ENCODE results near the gene PIP4K2A.
"Not testable (repeated sequence)": the region's sequence is repeated elsewhere in the genome, so short reads cannot be mapped to it uniquely, and the experiment has no call there.

The PIP4K2A gene

DNA sequence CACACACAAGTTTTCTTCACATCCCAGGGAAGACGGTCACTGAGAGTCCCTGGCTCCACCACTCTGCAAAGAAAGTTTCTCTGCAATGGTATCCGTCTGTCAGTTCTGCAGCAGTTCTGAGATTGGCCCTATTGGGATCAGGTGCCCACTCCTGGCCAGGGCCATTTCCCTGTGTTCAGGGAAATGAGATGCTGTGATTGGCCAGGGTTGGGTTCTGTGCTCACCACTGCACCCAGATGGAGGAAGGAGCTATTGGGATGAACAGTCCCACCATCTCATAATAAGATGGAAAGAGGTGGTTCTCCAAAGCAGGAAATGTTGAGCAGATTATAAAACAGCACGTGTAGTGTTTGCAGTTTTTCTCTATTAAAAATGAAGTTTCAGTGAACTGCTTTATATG, 13.3 kb upstream of the PIP4K2A start:
- no peaks in the 10 kb centered on the region for H3K27me3 Mint-ChIP-seq
- no peak overlapping the region for H3K27ac Mint-ChIP-seq
- no peaks in the 10 kb centered on the region for H3K9me3 Mint-ChIP-seq
- no peaks in the 10 kb centered on the region for H3K36me3 Mint-ChIP-seq (ENCODE audit: low read depth)
- H3K4me3 Mint-ChIP-seq = no peak overlapping the region
- peaks cover 28% of the 10 kb centered on the region for H3K4me1 Mint-ChIP-seq (ENCODE audit: low read depth)

GRCh38 chr10:22727112-22727511, 12.7 kb upstream of the PIP4K2A start:
- H3K4me1 Mint-ChIP-seq (ENCODE audit: low read depth) = peaks cover 32% of the 10 kb centered on the region
- no peak overlapping the region for H3K4me3 Mint-ChIP-seq
- H3K9me3 Mint-ChIP-seq = no peaks in the 10 kb centered on the region
- no peak overlapping the region for H3K27ac Mint-ChIP-seq
- H3K36me3 Mint-ChIP-seq (ENCODE audit: low read depth) = no peaks in the 10 kb centered on the region
- no peaks in the 10 kb centered on the region for H3K27me3 Mint-ChIP-seq

DNA sequence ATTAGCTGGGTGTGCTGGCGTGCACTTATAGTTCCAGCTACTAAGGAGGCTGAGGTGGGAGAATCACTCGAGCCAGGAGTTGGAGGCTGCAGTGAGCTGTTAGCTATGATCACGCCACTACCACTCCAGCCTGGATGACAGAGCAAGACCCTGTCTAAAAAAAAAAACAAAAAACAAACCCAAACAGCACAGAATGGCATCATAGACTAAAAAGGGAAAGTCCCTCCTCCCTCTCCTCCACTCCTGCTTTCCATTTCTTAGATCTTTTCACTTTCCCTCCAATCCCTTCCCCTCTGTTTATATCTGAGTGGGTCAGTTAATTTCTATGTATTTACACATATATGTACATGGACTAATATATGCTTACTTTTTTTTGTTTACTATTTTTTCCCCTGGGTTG, 10.4 kb upstream of the PIP4K2A start:
- Mint-ChIP-seq H3K27me3 (no peaks in the 10 kb centered on the region), H3K9me3 (no peaks in the 10 kb centered on the region), H3K27ac (no peak overlapping the region), H3K4me1 (ENCODE audit: low read depth) (peaks cover 38% of the 10 kb centered on the region), H3K4me3 (no peak overlapping the region), H3K36me3 (ENCODE audit: low read depth) (no peaks in the 10 kb centered on the region)

DNA sequence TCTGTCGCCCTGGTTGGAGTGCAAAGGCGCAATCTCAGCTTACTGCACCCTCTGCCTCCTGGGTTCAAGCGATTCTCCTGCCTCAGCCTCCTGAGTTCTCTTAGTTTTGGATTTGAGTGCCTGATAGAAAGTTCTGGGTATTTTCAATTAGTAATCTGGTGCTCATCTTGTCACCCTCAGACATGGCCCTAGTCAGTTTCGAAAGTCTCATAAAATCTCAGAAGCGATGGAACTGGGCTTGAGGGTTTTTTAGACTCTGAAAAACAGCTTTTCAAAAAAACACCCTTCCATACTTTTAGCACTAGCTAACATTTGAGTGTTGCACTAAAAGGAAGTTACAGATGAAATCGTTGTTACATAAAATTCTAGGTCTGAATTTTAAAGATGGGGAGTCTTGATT, 9.4 kb upstream of the PIP4K2A start:
- Mint-ChIP-seq H3K4me1 (ENCODE audit: low read depth) (peaks cover 38% of the 10 kb centered on the region), H3K27ac (peak overlapping the region; percentile 72), H3K36me3 (ENCODE audit: low read depth) (no peaks in the 10 kb centered on the region), H3K27me3 (no peaks in the 10 kb centered on the region), H3K4me3 (no peak overlapping the region), H3K9me3 (no peaks in the 10 kb centered on the region)

DNA sequence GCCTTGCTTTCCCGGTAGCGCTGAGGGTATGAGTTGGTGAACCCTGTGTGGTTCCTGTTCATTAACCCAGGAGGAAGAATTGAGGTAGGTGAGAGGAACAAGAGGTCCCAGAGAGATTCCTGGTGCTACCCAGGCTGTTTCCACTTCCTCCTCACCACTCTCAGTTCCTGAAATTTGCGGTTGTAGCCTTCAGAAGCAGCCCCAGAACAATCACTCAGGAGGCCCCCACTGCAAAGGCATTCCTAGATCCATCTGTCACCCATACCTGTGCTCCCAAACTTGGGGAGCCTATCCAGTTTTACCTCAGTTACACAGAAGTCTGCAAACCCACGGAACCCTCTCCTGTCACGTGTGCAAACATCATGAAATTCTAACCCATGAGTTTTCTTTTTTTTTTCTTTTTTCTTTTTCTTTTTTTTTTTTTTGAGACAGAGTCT, 9.0 kb upstream of the PIP4K2A start:
- Mint-ChIP-seq H3K4me3 (no peak overlapping the region), H3K4me1 (ENCODE audit: low read depth) (peaks cover 38% of the 10 kb centered on the region), H3K36me3 (ENCODE audit: low read depth) (no peaks in the 10 kb centered on the region), H3K27ac (peak overlapping the region; percentile 72), H3K27me3 (no peaks in the 10 kb centered on the region), H3K9me3 (no peaks in the 10 kb centered on the region)

DNA sequence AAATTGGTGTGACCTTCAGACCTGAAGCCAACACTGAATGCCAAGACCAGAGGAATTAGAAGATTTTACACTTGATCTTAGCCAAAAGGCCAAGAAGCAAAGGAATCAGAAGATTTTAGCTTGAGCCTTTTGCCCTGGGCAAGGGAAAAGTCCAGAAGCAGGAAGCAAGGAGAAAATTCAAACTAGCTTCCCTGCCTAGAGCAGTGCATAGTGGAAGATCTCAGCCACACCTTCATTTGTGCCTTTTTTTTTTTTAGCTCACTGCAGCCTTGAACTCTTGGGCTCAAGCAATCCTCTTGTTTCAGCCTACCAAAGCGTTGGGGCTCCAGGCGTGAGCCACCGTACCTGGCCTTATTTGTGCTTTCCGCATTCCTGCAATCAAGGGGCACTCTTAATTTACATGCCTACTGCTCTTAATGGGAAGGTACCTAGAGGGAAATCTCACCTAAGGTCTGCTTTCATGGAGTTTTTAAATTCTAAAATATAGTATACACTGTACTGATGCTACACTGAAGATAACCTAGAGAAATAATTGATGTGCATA, 8.3 kb upstream of the PIP4K2A start:
- Mint-ChIP-seq H3K36me3 (ENCODE audit: low read depth) (no peaks in the 10 kb centered on the region), H3K27ac (peak overlapping the region; percentile 72), H3K4me1 (ENCODE audit: low read depth) (peaks cover 38% of the 10 kb centered on the region), H3K9me3 (no peaks in the 10 kb centered on the region), H3K4me3 (no peak overlapping the region), H3K27me3 (no peaks in the 10 kb centered on the region)

- Mint-ChIP-seq H3K36me3 (ENCODE audit: low read depth) (no peaks in the 10 kb centered on the region), H3K27ac (no peak overlapping the region)
These were observed 6.3 kb upstream of the PIP4K2A start for GRCh38 chr10:22720667-22721066.

DNA sequence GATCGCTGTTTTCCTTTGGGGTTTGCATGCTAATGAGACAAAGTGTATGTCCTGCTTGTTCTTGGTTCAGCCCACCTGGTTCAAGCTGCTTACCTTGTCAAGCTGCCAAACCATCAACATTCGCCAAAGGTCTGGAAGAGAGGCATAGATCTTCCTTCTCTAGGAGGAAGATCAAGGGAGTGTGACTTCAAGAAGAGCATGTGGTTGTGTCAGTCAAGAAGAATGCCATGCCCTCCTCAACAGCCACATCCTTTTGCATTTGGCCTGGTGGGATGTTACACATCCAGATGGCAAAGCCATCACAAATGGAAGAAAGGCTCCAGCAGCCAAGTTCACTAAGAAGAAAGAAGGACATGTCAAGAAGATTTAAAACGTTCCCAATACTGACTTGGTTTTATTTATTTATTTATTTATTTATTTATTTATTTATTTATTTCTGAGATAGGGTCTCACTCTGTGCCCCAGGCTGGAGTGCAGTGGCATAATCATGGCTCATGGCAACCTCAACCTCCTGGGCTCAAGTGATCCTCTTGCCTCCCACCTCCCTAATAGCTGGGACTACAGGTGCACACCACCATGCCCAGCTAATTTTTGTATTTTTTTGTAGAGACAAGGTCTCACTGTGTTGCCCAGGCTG, 5.1 kb upstream of the PIP4K2A start:
- Mint-ChIP-seq H3K9me3 (no peaks in the 10 kb centered on the region), H3K4me1 (ENCODE audit: low read depth) (peaks cover 33% of the 10 kb centered on the region), H3K27ac (no peak overlapping the region)

More at GRCh38 chr10:22720667-22721066, 6.3 kb upstream of the PIP4K2A start:
- no peak overlapping the region for H3K4me3 Mint-ChIP-seq
- H3K4me1 Mint-ChIP-seq (ENCODE audit: low read depth) = peaks cover 38% of the 10 kb centered on the region
- H3K9me3 Mint-ChIP-seq = no peaks in the 10 kb centered on the region
- H3K27me3 Mint-ChIP-seq = no peaks in the 10 kb centered on the region

GRCh38 chr10:22718659-22719058, 4.3 kb upstream of the PIP4K2A start:
- not testable (repeated sequence) for H3K27me3 Mint-ChIP-seq; H3K9me3 Mint-ChIP-seq; H3K27ac Mint-ChIP-seq; H3K4me3 Mint-ChIP-seq; H3K36me3 Mint-ChIP-seq (ENCODE audit: low read depth)
- H3K4me1 Mint-ChIP-seq (ENCODE audit: low read depth) = peaks cover 25% of the 10 kb centered on the region

More for the DNA sequence above, 5.1 kb upstream of the PIP4K2A start:
- Mint-ChIP-seq H3K27me3 (no peaks in the 10 kb centered on the region), H3K36me3 (ENCODE audit: low read depth) (no peaks in the 10 kb centered on the region), H3K4me3 (no peak overlapping the region)

DNA sequence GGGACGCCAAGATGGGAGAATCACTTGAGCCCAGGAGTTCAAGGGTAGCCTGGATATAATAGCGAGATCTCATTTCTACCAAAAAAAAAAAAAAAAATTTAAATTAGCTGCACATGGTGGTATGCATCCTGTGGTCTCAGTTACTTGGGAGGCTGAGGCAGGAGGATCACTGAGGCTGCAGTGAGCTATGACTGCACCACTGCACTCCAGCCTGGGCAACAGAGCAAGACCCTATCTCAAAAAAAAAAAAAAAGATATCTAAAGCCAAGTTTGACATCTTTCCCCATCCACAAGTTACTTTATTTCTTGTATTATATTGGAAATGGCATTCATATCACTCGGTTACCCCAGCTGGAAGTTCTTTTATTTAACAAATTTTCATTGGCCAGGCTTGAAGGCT, 3.4 kb upstream of the PIP4K2A start:
- H3K27ac Mint-ChIP-seq = no peak overlapping the region
- no peaks in the 10 kb centered on the region for H3K9me3 Mint-ChIP-seq
- H3K36me3 Mint-ChIP-seq (ENCODE audit: low read depth) = no peaks in the 10 kb centered on the region
- H3K4me1 Mint-ChIP-seq (ENCODE audit: low read depth) = peaks cover 15% of the 10 kb centered on the region
- H3K27me3 Mint-ChIP-seq = no peaks in the 10 kb centered on the region
- no peak overlapping the region for H3K4me3 Mint-ChIP-seq

DNA sequence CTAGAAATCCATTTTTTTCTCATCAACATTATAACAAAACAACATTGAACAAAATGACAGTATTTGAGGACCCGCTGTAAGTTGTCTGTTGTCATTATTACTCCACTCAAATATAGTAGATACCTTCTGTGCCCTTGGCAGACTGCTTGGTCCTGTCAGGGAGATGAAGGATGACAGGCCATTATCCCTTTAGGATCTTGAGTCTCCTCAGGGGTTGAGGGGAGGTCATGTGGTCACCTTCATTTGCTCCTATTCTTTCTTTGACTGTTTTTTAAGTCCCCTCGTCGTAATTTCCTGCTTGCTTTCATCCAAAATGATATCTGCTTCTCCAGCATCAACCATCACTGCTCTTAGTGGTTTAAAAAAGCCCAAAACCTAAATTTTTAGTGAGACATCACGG, 2.6 kb upstream of the PIP4K2A start:
- H3K4me3 Mint-ChIP-seq = no peak overlapping the region
- no peaks in the 10 kb centered on the region for H3K36me3 Mint-ChIP-seq (ENCODE audit: low read depth)
- H3K27ac Mint-ChIP-seq = peak overlapping the region; percentile 23
- H3K27me3 Mint-ChIP-seq = no peaks in the 10 kb centered on the region
- H3K9me3 Mint-ChIP-seq = no peaks in the 10 kb centered on the region
- peaks cover 16% of the 10 kb centered on the region for H3K4me1 Mint-ChIP-seq (ENCODE audit: low read depth)

GRCh38 chr10:22715290-22715625, 880 bp upstream of the PIP4K2A start:
- Mint-ChIP-seq H3K4me1 (ENCODE audit: low read depth) (peaks cover 27% of the 10 kb centered on the region), H3K27ac (peak overlapping the region; percentile 72), H3K9me3 (no peaks in the 10 kb centered on the region), H3K36me3 (ENCODE audit: low read depth) (no peaks in the 10 kb centered on the region), H3K27me3 (no peaks in the 10 kb centered on the region), H3K4me3 (peak overlapping the region; percentile 77)

DNA sequence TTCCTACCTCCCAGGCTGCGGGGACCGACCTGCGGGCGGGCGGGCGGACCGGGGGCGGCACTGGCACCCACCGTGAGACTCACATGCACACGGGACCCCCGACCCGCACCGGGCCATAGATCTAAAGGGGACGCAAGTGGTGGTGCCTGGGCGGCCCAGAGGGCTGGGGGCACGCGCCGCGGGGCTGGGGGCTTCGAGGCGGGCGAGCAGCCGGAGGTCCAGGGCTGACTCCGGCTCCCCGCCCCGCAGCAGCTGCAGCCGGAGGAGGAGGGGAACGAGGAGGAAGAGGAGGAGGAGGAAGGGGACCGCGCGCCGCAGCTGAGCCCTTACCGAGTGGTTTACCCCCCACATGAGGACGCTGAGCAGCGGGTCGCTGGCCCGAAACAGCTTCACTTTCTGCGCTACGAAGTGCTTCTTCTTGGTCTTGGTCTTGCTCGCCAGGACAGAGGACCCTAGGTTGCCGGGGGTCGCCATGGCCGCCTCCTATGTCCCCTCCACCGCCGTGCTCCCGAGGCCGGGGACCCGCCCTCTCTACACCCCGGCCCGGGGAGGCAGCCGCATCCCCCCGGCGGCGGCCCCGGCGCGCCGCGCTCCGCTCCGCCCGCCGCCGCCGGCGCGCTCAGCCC, 412 bp downstream of the PIP4K2A start:
- no peaks in the 10 kb centered on the region for H3K9me3 Mint-ChIP-seq
- no peaks in the 10 kb centered on the region for H3K27me3 Mint-ChIP-seq
- H3K4me3 Mint-ChIP-seq = peak overlapping the region; percentile 92
- H3K27ac Mint-ChIP-seq = peak overlapping the region; percentile 67
- H3K4me1 Mint-ChIP-seq (ENCODE audit: low read depth) = peaks cover 39% of the 10 kb centered on the region
- H3K36me3 Mint-ChIP-seq (ENCODE audit: low read depth) = peaks cover 13% of the 10 kb centered on the region

- Mint-ChIP-seq H3K9me3 (no peaks in the 10 kb centered on the region), H3K4me1 (ENCODE audit: low read depth) (peaks cover 47% of the 10 kb centered on the region), H3K4me3 (peak overlapping the region; percentile 92), H3K27ac (peak overlapping the region; percentile 89), H3K36me3 (ENCODE audit: low read depth) (peaks cover 15% of the 10 kb centered on the region), H3K27me3 (no peaks in the 10 kb centered on the region)
These were observed 1.2 kb downstream of the PIP4K2A start for GRCh38 chr10:22712956-22713852.

Data from stimulated activated naive CD8-positive, alpha-beta T cell treated with anti-CD3 and anti-CD28 coated beads, Interleukin-15, Interleukin-2, amounts not matched to agents 100 ng/mL and 50 ng/mL, for 24 hours (primary cell).